GM12872 (cell line): ENCODE results near the gene RABL6.

Experiments
- TF ChIP-seq, protein P1 (sequence below): IDR thresholded peaks from 3 replicates; pipeline ENCODE4 v1.5.1; 2011; ENCODE audit warnings: low read depth, mild to moderate bottlenecking, low read length, moderate library complexity; ENCODE audit not compliant: insufficient read depth

The RABL6 gene

DNA sequence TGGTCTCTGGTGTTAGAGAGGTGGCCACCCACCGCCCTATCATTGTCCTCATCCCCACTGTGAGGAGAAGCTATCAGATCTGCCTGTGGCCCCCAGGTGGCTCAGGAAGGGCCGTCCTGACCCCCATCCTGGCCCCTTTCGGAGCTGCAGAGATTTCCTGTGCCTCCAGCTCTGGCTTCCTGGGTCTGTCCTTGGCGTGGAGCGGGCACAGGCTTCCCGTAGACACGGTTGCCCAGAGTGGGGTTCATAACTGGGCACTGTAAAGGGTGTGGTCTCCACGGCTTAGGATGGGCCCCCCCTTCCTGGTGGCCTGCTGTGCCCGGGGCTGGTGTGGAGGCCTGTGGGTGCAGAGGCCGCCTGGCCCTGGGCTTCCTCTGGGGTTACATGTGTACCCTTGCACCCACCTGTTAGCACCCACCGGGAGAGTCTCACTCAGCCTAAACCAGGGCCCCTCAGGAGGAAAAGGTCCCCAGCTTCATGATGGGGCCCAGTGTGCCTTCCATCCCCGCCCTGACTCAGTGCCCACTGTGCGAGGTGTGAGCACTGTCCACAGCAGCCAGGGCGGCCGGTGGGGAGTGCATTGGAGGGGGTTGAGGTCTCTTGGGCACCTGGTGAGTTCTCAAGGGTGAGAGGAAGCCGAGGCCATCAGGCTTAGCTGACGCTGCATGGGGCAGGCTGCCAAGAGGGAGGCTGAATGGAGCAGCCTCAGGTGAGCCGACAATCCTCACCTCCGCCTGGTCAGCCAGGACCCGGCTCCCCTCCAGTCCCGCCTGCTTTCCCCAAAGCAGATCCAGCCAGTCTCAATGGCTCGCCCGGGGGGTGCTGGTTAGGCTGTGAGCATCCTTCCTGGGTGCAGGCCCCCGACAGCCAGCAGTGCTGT, 19.2 kb downstream of the RABL6 start:
- TF ChIP-seq, protein P1, sequence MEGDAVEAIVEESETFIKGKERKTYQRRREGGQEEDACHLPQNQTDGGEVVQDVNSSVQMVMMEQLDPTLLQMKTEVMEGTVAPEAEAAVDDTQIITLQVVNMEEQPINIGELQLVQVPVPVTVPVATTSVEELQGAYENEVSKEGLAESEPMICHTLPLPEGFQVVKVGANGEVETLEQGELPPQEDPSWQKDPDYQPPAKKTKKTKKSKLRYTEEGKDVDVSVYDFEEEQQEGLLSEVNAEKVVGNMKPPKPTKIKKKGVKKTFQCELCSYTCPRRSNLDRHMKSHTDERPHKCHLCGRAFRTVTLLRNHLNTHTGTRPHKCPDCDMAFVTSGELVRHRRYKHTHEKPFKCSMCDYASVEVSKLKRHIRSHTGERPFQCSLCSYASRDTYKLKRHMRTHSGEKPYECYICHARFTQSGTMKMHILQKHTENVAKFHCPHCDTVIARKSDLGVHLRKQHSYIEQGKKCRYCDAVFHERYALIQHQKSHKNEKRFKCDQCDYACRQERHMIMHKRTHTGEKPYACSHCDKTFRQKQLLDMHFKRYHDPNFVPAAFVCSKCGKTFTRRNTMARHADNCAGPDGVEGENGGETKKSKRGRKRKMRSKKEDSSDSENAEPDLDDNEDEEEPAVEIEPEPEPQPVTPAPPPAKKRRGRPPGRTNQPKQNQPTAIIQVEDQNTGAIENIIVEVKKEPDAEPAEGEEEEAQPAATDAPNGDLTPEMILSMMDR, result no peak

GRCh38 chr9:136827794-136828473, 20.2 kb downstream of the RABL6 start:
- TF ChIP-seq, protein P1, result no peak

DNA sequence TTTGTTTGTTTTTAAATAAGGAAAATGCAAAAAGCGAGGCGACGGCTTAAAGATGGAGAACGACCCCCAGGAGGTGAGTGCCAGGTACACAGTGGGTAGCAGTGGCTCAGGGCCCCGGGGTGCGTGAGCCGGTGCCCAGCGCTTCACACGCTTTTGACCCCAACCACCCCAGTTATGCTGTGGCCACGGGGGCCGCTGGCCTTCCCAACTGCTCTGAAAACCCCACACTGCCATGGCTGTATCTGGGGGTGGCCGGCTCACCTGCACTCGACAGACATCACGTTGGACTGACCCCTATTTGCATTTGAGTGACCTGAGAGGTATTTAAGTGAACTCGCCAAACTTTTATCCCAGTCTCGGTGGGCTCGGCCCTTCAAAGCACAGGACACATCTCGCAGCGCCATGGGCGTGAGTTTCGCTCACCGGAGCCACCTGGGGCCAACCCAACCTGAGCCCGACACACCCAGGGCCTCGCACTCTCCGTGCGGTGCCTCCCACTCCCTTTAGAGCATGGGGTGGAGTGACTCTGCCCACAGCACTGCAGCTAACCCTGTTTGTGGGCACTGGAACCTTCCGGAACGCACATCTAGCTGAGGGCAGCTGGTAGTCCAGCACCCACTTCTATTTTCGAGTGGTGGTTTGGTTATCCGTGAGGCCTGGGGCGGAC, 20.9 kb downstream of the RABL6 start:
- TF ChIP-seq, protein P1, result no peak

DNA sequence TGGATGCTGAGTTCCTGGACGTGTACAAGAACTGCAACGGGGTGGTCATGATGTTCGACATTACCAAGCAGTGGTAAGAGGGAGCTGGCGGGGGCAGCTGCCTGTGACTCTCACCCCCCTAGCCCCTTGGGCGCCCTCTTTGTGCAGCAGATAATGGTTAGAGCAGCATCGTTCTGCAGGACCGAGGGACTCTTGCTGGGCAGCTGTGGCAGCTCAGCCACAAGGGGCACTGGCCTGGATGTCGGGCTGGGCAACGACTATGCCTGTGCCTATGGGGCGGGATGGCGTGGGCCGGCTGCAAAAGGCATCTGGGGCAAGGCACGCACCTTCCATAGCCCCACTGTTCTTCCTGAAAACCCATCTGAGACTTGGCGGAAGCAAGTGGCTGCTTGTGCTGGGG, 21.7 kb downstream of the RABL6 start:
- TF ChIP-seq, protein P1, result no peak

DNA sequence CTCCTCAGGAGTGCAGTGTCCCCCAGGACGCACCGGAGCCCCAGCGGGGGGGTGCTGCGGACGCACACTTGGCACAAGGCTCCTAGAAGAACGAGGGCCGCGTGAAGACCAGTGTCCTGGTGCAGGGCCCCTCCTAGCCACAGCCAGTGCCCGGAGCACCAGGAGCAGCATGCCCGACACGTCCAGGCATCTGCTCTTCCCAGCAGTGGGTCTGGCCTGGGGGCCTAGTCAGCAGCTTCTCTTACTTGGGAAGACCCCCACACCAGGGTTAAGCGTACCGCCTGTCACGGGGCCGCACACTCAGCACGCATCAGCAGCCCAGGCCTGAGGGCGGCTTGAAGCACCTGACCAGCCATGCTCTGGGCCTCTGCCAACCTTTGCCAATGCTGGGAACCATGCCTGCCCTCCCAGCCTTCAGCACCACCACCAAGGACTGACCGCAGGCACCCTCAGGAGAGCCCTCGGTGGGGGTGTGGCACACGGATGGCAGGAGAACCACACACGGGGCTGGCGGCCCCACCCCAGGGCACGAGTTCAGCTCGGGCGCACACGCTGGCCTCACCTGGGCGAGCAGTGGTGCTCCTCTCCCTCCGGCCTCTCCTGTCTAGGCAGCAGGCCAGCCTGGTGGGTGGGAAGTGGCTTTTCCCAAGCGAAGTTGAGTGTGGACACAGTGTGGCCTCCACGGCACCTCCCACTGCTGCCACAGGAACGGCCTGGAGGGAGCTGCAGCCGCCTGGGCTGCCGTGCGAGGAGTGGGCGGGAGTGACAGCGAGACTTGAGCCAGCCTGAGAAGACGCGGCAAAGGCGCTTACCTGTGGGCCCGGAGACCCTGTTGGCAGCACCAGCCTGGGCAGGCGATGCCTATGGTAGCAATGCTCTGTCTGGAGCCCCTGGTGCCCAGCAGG, 22.5 kb downstream of the RABL6 start:
- TF ChIP-seq, protein P1, result no peak

- TF ChIP-seq, protein P1, result no peak
These were observed 23.4 kb downstream of the RABL6 start for GRCh38 chr9:136831002-136831719.
